DOHH2 (cell line): ENCODE measurements around the gene LCN15.

ENCODE experiments used
- EZH2phosphoT487 ChIP-seq: fragments of 200-600 bp; sonication (generic); IDR thresholded peaks from 2 replicates; pipeline ENCODE4 v1.6.1; 2017; ENCODE audit warnings: borderline replicate concordance, mild to moderate bottlenecking, antibody characterized with exemption, low read length, moderate library complexity, mixed read lengths
- TF ChIP-seq, protein P1 (sequence below): fragments of 200-600 bp; sonication (generic); IDR thresholded peaks from one replicate; pipeline ENCODE4 v1.5.1; 2014; ENCODE audit warnings: antibody characterized with exemption, mild to moderate bottlenecking, low read depth, low read length; ENCODE audit not compliant: poor library complexity, severe bottlenecking

DNA sequence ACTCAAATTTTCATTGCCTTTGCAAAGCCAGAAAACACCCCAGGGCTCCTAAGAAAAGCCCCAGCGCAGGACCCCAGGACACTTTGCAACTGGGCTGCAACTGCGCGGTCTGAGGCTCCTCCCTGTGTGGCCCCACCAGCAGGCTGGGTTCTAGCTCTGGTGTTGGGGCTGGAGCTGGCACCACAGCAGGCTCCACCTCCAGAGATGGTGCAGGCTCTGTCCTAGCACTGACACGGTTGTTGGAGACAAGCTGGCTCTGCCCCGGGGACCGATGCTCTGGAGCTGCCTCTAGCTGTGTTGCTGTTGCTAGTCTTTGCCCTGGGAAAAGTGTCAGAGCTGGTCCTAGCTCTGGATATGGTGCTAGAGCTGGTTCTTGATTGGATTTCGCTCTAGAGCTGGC lies 35.2 kb downstream of the LCN15 start:
- TF ChIP-seq, protein P1, sequence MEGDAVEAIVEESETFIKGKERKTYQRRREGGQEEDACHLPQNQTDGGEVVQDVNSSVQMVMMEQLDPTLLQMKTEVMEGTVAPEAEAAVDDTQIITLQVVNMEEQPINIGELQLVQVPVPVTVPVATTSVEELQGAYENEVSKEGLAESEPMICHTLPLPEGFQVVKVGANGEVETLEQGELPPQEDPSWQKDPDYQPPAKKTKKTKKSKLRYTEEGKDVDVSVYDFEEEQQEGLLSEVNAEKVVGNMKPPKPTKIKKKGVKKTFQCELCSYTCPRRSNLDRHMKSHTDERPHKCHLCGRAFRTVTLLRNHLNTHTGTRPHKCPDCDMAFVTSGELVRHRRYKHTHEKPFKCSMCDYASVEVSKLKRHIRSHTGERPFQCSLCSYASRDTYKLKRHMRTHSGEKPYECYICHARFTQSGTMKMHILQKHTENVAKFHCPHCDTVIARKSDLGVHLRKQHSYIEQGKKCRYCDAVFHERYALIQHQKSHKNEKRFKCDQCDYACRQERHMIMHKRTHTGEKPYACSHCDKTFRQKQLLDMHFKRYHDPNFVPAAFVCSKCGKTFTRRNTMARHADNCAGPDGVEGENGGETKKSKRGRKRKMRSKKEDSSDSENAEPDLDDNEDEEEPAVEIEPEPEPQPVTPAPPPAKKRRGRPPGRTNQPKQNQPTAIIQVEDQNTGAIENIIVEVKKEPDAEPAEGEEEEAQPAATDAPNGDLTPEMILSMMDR, result no peak
- no peak for TF ChIP-seq EZH2phosphoT487
